NCI-H446 (cell line): ENCODE results near the gene SEBOX.

Experiments
- DNase-seq, 2 experiments: peaks; one replicate each; lab custom pipeline; 2025; lab: John Stamatoyannopoulos, UW

Gene SEBOX, protein sequence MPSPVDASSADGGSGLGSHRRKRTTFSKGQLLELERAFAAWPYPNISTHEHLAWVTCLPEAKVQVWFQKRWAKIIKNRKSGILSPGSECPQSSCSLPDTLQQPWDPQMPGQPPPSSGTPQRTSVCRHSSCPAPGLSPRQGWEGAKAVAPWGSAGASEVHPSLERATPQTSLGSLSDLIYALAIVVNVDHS

DNA sequence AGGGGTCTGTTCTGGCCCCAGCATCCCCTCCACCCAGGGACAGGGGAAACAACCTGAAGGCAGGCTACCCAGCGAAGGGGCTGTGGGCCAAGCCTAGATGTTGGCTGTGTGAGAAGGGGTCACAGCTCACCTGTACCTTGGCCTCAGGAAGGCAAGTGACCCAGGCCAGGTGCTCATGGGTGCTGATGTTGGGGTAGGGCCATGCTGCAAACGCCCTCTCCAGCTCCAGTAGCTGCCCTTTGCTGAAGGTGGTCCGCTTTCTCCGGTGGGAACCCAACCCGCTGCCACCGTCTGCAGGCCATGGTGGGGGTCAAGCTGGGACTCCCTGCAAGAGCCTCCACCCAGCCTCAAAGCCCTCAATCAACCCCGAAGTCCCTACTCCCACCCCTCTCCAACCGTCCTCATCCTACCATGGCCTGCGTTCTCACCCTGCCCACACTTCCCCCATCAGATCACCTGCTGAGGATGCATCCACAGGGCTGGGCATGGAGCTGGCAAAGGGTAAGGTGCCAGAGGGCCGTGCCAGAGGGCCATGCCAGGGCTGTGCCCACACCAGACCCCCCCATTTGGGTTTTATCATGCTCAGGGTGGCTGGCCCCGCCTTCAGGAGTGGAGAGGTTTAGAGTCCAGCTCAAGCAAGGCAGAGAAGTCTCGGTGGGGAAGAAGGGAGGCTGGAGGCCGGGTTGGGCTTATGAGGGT, at the start of gene SEBOX:
SEBOX (minus strand) TSS at position 535 of the 699 bp plus-strand sequence; CDS start at position 487, 48 bp downstream.
- no peak for DNase-seq

GRCh38 chr17:28413804-28414203, 48.8 kb upstream of the SEBOX start:
- no peak for DNase-seq

DNA sequence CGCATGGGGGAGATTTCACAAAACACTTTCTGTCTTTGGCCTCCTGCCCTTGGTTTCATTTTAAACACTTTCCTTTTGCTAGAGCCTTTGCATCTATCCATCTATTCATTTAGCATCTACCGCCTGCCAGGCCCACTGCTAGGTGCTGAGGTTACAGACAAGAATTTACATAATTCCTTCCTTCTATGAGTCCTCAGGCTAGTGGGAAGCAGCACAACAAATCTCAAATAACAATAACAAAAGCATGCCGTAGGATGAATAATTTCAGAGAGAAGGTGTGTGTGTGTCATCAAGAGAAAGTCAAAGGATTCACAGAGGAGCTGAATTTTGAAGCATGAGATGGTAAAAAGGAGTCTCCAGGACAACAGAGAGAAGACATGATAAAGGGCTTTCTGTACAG, 47.1 kb upstream of the SEBOX start:
- no peak for DNase-seq

DNA sequence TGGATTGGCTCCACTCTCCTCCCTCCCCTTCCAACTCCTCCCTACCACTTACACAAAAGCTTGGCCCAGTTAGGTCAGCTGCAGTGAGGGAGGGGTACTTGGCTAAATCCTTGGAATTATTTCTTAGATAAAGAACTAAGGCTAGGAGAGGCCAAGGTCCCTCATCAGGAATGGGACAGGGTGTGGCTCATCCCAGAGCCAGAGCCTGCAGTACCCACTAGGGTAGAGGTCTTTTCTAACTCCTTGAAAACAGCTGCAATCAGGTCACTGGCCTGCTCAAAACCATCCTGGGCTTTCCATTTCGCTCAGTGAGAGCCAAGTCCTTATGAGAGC, 42.9 kb upstream of the SEBOX start:
- DNase-seq = no peak

DNA sequence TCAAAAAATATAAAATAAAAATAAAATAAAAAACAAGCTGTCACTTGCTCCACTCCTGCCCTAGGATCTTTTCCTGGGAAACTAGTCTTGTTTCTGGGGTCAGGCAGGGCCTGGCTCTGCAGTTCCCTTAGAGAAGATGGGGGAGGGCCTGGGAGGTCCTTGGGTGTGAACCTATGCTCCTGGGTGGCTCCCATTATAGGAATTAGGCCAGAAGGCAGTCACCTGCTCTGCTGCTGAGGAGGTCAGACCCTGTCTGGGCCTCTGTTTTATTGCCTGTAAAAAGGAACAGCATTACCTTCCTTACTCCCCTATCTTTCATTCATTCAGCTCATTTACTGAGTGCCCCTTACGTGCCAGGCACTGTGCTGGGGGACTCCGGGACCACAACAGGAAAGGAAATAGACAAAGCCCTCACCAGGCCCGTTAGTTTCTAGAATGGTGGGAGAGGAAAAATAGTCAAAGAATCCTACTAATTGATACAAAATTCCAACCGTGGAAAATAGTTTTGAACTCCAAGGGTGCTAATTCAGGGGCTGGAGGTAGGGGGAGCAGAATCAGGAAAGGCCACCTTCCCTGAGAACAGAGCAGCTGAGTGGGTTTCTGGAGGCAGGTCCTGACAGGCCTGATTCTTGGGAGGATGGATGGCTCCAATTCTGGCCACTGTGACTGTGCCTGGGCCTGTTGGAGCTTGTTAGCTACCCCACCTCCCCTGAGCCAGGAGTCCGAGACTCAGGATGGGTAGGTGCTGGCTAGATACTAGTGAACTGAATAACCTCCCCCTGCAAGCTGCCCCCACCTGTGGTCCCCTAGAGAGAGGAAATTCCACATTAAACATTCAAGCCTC, 42.4 kb upstream of the SEBOX start:
- peak; percentile 59 to 72 for DNase-seq

- DNase-seq = no peak
Observed at GRCh38 chr17:28406473-28406814, 41.4 kb upstream of the SEBOX start.

GRCh38 chr17:28405632-28406472, 40.9 kb upstream of the SEBOX start, which contains the start of gene SLC46A1:
Gene SLC46A1 (minus strand): TSS chr17:28406212. CDS start chr17:28406114, 98 bp downstream.
- peak; percentile 29 to 66 for DNase-seq

DNA sequence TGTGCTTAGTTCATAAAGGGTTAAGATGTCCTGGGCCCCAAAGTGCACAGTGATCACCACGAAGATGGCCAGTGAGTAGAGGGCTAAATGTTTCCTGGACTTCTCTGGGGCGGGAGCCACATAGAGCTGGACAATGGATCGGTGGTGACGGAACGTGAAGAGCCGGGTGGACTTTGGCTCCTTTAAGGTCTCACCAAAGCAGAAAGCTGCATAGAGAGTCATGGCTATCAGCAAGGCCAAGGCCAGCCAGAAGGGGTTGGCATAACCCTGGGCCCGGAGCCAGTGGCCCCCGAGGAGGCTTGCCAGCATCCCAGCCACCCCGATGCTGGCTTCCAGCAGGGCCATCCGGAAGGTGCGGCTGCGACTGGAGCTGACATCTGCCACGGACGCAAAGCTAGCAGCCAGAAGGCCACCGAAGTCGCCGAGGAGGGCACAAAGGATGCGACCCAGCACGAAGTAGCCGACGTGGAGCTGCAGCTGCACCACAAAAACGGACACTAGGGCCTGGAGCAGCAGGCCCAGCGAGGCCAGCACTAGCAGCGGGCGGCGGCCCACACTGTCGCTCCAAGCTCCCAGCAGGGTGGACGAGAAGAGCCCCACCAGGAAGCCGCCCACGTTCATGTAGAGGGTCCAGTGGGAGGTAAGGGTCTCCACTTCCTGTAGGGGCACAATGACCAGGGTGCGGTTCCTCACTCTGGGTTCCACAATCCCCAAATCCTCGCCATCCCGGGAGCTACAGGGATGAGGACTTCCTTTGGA, 40.0 kb upstream of the SEBOX start:
- DNase-seq = peak in 1 of 2 experiments; percentile 45

DNA sequence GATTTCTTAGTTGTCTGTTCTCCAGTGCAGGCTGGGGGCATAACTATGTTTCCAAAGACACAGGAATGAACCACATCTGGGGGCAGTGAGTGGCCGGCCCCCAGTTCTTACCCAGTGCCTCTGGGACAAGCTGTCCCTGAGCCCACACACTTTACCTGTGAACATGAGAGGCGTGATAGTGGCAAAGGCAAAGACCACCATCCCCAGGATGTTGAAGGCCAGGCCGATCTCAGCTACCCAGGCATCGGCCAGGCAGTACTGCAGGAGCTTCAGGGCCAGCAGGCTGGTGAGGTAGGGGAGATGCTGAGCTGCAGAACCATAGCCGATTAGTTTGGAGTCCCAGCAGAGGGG, 39.4 kb upstream of the SEBOX start:
- DNase-seq = no peak

- no peak for DNase-seq
Observed at GRCh38 chr17:28404007-28404406, 39.0 kb upstream of the SEBOX start.

GRCh38 chr17:28402844-28403243, 37.8 kb upstream of the SEBOX start:
- DNase-seq = no peak

GRCh38 chr17:28402224-28402630, 37.2 kb upstream of the SEBOX start:
- no peak for DNase-seq

- no peak for DNase-seq
Observed at GRCh38 chr17:28399808-28400207, 34.8 kb upstream of the SEBOX start.

DNA sequence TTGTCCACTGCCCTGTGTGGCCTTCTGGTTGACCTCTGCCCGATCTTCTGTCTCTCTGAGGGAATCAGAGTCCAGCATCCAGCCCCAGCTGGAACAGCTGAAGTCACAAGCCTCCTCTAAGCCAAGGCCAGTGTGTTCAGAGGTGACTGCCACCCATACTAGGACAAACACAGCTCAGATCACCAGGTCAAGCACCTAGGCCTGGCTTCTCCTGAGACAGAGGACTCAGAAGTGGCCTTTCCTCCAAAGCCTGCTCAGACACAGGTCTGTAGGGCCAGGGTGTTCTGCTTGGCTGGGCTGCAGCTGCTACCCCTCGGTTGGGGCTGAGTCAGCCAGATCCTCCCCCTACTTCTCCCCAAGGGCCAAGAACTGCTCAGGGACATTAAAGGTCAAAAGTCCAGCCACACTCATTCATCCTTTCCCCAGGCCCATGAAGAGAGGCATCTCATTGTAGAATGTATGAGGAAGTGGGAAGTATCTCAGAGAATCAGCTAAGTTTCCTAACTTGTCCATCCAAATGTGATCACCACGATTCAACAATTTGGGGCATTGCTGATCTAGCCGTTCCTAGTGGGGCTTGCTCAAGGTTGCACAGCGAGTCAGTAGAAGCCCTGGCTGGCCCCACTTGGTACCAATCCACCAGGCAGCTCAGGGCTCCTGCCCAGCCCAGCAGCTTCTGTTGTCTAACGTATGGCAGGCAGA, 33.4 kb upstream of the SEBOX start:
- peak in 1 of 2 experiments; percentile 34 for DNase-seq

- DNase-seq = no peak
Observed at GRCh38 chr17:28397687-28398279, 32.8 kb upstream of the SEBOX start.

- no peak for DNase-seq
Observed at GRCh38 chr17:28397275-28397674, 32.3 kb upstream of the SEBOX start.

DNA sequence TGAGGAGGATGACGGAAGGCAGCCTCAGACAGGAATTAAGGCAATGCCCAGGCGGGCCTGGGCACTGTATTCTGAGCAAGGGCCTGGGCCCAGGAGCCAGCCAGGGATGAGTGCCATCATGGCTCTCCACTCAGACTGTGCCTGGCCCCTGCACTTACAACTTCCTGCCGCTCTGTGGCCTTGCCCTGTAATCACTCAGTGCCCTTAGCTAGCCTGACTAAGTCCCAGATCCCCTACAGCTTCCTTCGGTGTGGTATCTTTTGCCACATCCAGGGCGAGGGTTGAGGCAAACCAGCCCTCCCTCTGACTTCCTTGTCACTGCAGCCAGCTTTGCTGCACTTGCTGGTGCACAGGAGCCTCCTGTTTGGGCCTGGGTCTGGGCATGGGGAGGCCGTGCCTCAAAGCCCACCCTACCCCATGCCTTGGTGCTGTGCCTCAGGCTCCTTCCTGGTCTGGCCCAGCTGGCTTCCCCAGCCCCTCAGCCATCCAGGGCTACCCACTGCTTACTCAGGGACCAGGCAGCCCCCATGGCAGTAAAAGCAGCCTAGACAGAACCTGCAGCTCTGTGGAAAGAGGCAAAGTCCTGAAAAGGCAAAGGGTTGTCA, 31.7 kb upstream of the SEBOX start:
- DNase-seq = no peak

GRCh38 chr17:28395968-28396367, 31.0 kb upstream of the SEBOX start:
- no peak for DNase-seq

DNA sequence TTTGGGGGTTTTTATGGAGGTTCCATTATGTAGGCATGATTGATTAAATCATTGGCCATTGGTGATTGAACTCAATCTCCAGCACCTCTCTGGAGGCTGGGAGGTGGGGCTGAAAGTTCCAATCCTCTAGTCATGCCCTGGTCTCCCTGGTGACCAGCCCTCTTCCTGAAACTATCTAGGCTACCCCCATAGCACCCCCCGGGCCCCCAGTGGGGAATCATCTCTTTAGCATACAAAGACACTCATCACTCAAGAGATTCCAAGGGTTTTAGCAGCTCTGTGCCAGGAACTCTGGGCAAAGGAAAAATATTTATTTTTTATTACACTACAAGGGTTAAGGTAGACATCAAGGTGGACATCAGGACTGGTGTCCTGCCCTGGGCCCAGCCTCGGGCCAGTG, 30.4 kb upstream of the SEBOX start:
- DNase-seq = no peak
